Hematopoietic multipotent progenitor cell treated with erythropoietin and hydrocortisone succinate and interleukin-3 and kit ligand, for 6 days (in vitro differentiated cells): ENCODE measurements around the gene MTCH2.
"Not testable (repeated sequence)": the region's sequence is repeated elsewhere in the genome, so short reads cannot be mapped to it uniquely, and the experiment has no call there.

ENCODE experiments used
- DNase-seq: peaks from one replicate; pipeline ENCODE4 v3.0.0-alpha.2; 2015

Gene MTCH2

DNA sequence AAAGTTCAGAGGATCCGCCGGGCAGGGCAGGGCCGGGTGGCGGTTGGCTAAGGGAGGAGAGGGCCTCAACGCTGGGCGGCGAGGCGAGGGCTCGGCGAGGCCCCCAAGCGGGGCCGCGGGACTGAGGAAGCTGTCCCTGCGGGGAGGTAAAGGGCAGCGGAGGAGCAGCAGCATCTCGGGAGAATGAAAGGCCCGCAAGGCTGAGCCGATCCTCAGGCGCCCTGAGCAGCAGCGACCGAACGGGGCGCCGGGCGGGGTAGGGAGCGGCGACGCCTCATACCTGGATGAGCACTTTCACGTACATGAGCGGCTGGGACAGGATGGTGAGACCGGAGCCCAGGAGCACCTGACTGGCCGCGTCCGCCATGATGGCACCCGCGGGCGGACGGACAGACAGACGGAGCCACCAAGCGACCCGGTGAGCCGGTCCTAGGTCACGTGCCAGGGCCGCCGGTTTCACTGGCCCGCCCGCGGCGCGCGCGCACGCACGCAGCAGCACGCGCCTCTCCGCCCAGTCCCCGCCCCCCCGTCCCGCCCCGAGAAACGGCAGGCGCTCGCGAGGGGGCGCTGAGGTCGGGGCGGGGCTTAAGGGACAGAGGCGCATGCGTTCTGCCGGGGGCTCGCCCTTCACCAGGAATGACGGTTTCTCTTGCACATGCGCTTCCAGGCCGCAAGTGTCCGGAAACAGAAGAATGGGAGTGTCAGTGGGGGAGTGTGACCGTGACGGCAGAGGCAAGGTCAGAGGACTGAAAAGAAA, at the start of gene MTCH2:
TSS of gene MTCH2 (minus strand) at position 461 of the 757 bp plus-strand sequence. CDS start at position 367, 94 bp downstream.
- DNase-seq = peak; percentile 99

DNA sequence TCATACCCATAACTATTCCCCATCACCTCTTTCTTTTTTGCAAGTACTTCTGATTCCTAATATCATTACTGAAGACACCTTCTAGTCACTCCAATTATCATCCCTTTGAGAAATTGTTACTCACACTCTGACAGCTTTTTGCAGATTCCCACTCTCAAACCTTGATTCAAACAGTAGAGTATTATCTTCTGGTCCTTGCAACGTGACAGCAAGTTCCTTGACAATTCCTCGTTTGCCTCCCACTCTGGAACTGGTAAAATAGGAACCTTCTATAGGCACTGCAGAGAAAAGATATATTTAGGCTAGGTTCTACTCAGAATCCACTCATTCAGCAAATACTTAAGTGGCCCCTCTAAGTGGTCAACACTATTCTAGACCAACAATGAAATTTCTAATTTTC, 49.6 kb upstream of the MTCH2 start:
- no peak for DNase-seq

DNA sequence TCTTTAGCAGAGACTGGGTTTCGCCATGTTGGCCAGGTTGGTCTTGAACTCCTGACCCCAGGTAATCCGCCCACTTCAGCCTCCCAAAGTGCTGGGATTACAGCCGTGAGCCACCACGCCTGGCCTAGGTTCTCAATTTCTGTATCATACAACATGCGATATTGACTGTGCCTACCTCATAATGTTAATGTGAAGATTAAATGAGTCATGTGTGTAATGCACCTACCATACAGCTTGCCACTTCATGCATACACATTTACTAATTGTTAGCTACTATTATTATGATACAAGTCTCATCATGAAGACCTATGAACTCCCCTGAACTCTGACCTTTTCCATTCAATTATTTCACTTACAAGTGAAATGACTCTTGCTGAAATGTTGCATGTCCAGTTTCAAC, 47.1 kb upstream of the MTCH2 start:
- no peak for DNase-seq

DNA sequence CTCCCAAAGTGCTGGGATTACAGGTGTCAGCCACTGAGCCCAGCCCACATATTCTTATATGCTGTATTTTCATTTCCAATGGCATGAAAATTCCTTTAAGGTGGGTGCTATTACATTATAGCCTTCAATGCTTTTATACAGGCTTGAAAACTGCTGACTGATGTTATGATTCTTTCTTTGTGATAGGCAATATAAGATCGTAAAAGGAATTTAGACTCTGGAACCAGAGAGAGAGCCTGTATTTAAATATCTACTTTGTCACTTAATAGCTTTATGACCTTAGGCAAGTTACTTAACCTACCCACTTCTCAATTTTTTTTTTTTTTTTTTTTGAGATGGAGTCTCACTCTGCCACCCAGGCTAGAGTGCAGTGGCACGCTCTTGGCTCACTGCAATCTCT, 46.6 kb upstream of the MTCH2 start:
- no peak for DNase-seq

DNA sequence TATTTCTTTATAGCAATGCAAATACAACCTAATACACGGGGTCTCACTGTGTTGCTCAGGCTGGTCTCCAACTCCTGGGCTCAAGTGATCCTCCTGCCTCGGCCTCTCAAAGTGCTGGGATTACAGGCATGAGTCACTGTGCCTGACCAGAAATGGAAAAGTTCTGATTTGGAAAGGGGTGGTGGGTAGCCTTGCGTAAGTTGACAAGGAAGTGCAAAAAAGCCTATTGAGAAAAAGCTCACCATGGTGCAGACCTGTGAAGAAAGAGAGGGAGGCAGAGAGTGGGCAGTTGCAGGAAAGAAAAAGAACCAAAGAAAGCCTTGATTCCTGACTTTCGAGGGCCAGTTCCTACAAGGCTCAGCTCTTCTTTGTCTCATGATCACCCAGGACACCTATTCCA, 45.8 kb upstream of the MTCH2 start:
- no peak for DNase-seq

DNA sequence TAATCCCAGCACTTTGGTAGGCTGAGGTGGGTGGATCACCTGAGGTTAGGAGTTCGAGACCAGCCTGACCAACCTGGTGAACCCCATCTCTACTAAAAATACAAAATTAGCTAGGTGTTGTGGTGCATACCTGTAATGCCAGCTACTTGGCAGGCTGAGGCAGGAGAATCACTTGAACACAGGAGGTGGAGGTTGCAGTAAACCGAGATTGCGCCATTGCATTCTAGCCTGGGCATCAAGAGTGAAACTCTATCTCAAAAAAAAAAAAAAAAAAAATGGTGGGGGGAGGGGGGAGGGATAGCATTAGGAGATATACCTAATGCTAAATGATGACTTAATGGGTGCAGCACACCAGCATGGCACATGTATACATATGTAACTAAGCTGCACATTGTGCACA, 44.3 kb upstream of the MTCH2 start:
- not testable (repeated sequence) for DNase-seq

DNA sequence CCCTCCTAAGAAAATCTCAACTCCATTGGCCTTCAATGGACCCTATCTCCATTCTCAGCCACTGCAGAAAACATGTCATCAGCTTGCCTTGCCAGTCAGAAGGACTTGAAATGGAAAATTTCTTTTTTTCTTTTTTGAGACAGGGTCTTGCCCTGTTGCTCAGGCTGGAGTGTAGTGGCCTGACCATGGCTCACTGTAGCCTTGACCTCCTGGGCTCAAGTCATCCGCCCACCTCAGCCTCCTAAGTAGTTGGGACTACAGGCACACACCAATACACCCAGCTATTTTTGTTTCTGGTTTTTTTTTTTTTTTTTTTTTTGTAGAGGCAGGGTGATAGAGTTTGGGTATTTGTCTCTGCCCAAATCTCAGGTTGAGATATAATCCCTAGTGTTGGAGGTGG, 43.8 kb upstream of the MTCH2 start:
- DNase-seq = no peak

DNA sequence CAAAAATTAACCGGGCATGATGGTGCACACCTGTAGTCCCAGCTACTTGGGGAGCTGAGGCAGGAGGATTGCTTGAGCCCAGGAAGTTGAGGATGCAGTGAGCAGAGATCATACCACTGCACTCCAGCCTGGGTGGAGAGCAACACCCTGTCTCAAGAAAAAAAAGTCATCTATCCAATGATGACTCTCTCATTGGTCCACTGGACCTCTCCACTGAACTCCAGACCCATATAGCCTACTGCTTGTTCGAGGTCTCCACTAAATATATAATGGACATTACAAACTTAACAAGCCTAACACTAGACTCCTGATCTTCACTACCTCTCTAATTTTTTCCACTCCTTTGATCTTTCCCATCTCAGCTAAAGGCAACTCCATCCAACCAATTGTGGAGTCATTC, 33.5 kb upstream of the MTCH2 start:
- no peak for DNase-seq

DNA sequence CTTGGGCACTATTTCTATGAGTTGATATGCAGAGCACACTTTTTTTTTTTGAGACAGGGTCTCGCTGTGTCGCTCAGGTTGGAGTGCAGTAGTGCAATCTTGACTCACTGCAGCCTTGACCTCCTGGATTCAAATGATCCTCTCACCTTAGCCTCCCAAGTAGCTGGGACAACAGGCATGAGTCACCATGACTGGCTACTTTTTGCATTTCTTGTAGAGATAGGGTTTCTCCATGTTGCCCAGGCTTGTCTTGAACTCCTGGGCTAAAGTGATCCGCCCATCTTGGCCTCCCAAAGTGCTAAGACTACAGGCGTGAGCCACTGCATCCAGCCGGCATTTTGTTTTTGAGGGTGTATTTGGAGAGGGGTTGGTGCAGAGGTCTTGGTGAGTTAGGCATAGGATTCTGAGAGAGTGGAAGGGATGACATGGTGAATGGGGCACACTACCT, 29.9 kb upstream of the MTCH2 start:
- DNase-seq = no peak

DNA sequence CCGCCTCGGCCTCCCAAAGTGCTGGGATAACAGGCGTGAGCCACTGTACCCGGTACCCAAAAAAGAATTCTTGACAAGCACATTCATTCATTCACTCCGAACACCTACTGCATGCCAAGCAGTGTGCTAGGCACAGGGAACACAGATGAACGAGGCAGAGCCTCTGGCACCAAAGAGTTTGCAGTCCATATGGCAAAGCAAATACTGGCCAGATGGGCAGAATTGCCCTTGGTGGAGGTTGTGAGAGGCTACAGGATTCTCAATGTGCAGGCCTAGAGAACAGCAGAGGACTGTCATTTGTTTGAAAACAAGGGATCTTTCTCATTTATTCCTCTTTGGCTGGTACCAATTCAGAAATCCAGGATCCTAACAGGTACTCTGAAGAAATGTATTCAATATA, 27.5 kb upstream of the MTCH2 start:
- DNase-seq = no peak

DNA sequence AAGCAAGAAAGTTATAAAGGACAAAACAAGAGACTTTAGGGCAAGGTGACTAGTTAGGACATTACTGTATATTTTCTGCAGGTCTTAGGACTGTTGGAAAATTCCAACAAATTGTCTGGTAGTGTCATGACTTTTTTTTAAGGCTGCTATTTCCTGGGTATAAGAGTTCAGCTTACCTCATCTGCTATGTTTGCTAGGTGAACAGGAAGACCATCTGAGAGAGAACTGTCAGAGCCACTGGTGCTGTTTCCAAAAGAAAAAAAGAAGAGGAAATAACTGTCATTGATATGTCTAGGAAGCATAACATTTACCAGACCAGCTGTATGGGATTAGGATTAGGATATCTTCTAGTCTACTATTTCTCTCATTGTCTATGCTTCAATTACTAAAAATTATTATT, 26.3 kb upstream of the MTCH2 start:
- no peak for DNase-seq

DNA sequence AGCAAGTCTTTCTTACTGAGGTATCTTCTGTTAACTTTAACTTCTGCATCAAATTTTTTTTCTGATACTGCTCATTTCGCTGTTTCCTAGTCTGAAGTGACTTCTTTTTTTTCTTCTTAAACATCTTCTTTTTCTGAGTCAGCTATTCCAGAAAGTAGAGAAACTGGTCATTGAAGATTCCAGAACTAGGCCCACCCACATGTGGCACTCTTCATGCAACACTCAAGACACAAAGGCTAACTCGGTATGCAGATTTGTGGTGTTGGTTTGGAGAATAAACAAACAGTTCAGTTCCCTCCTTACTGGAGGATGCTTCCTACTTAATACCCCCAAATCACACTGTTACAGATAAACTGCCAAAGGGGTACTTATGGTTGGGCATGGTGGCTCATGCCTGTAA, 25.2 kb upstream of the MTCH2 start:
- no peak for DNase-seq

DNA sequence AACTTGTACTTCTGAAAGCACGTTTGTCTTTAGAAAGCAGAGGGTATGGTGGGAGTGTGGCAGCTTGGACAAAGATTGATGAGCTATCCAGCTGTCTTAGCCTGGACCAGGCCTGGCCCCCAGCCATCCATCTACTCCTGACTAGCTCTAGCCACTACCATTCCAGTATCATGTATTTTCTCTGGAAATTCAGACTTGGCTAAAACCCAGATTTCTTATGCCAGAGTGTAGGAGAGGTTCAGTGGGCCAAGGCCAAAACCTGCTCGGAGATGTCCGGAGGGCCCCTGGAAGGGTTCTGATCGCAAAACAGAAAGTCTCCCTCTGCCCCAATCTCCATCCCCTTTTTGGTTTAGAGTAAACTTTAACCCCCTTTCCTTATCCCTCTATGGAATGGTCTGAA, 24.8 kb upstream of the MTCH2 start:
- DNase-seq = no peak

DNA sequence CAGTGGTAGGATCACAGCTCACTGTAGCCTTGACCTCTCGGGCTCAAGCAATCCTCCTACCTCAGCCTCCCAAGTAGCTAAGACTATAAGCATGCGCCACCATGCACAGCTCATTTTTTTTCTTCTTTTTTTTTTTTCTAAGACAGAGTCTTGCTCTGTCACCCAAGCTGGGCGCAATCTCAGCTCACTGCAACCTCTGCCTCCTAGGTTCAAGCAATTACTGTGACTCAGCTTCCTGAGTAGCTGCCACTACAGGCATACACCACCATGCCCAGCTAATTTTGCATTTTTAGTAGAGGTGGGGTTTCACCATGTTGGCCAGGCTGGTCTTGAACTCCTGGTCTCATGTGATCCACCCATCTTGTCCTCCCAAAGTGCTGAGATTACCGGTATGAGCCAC, 22.6 kb upstream of the MTCH2 start:
- DNase-seq = not testable (repeated sequence)

DNA sequence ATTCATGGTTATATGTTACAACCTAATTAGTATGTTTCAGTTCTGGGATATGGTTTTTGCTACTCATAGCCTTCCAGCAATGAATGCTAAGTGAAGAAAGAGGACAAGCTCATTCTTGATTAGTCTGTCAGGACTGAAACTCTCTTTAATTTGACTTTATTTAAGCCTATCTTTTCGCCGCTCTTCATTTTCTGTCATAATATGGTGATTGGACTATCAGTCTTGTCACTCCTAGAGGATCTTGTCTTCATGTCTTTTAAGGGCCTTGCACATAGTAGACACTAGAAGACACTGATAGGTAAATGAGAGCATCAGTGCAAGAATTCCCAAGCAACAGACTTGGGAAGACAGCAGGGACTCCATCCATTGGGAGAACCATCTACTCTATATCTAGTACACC, 18.9 kb upstream of the MTCH2 start:
- no peak for DNase-seq

DNA sequence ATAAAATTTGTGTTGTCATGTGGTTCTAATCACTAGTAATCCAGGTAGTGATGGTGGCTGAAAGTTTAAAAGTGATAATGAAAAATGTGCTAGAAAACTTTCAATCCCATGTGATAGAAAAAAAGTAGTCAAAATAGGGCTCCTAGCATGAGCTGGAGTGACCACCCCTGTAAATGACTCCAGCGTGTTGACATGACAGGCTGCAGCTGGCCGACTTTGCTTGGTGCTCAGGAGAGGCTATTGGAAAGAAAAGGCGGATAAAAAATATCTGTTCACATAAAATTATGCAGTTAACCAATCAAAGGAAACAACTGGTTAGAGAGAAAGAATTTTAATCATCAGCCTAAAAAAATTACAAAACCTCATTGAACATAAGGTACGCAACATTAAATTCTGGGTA, 16.9 kb upstream of the MTCH2 start:
- no peak for DNase-seq

DNA sequence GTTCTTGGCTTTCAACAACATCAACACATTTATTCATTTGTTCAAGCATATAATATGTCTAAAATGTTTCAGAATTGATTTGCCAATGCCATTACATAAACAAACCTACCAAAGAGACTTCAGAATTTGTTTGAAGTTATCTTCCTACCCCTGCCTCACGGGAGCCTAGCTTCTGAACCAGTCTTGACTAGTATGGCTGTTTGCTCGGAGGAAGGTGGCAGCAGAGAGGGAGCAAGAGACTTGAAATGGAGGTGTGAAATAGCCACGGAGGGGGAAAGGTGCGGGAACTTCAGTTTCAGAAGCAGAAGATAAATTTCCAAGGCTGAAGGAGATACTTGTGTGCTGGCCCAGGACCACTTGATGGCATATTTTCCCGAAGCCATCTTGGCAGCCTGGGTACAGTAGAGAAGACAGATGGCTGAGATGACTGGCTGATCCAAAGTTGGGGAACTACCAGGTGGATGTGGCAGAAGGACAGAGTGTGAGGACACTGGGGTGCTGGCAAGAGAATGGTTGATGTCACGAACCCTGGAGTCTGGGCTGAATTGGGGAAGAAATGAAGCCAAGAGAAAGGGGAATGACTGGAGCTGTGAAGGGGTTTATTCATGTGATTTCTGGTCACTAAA, 14.0 kb upstream of the MTCH2 start:
- DNase-seq = no peak

DNA sequence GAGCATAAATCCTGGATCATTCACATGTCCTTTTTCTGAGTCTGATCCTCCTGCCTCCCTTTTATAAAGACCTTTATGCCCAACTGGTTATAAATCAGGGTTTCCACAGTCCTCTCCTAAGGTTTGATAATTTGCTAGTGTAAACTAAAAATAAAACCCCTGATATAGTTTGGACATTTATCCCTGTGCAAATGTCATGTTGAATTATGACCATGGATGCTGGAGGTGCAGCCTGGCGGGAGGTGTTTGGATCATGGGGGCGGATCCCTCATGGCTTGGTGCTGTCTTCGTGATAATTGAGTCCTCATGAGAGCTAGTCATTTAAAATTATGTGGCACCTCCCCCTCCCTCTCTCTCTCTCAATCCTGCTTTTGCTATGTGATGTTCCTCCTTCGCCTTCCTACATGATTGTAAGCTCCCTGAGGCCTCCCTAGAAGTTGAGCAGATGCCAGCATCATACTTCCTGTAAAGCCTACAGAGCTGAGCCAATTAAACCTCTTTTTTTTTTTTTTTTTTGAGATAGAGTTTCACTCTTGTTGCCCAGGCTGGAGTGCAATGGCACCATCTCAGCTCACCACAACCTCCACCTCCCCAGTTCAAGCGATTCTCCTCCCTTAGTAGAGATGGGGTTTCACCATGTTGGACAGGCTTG, 9.6 kb upstream of the MTCH2 start:
- no peak for DNase-seq

DNA sequence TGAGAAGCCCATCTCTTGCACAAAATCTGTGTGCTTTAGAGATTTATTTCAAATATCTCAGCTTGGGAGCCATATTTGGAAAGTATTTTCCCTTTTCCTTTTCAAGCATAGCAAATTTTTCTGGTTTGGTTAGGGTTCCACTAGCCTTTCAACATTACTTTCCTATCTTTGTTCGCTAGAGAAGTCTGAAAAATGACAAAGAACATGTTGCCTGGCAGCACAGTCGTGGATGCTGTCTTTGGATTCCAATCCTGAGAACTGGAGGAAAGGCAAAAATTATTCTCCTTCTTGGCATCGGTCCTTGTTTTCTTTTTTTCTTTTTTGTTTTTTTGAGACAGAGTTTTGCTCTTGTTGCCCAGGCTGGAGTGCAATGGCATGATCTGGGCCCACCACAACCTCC, 6.9 kb upstream of the MTCH2 start:
- DNase-seq = no peak

DNA sequence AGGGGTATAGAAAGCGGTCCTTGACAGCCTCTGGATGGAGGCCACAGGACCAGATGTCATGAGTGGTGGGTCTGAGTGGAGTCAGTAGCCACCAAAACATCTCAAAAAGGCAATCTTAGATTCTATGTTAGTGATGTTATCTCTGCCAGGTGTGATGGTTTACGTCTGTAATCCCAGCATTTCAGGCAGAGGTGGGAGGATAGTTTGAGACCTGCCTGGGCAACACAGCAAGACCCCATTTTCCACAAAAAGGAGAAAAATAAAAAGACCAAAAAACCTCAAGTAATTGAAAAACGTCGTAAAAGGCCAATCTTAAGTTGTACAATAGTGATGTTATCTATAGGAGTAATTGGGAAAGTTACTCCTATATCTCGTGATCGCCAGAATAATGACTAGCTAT, 3.7 kb upstream of the MTCH2 start:
- DNase-seq = no peak

DNA sequence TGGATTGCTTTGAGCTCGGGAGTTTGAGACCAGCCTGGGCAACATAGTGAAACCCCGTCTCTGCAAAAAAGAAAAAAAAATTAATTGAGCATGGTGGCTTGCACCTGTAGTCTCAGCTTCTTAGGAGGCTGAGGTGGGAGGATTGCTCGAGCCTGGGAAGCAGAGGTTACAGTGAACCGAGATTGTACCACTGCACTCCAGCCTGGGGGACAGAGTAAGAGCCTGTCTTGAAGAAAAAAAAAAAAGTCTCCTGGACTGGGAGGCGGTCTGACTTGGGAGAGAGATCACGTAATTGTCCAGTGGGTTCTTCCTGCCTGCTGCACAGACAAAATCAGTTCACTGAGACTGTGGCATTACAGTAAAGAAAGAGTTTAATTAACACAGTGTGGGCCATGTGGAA, 3.1 kb upstream of the MTCH2 start:
- no peak for DNase-seq

DNA sequence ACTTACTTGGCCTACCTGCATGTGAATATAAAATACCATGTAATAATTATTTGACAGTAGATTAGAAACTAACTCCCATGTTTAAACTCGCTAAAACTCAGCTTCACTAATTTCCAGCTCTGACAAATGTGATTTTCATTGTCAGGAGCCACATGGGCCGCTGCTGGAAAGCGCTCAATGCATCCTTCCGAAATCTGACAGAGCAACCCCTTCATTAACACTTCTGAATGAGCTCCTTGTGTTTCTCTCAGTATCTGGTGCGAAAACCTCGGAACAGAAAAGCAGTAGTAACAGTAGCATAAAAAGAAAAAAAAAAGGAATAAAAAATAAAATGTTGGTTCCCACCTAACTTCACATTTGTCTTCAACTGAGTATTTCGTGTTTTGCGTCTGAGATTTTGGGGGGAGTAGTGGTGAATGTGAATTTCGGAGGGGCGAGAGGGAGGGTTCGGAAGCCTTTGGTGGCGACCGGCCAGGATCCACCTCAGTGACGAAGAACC, 710 bp downstream of the MTCH2 start:
- peak; percentile 39 for DNase-seq

DNA sequence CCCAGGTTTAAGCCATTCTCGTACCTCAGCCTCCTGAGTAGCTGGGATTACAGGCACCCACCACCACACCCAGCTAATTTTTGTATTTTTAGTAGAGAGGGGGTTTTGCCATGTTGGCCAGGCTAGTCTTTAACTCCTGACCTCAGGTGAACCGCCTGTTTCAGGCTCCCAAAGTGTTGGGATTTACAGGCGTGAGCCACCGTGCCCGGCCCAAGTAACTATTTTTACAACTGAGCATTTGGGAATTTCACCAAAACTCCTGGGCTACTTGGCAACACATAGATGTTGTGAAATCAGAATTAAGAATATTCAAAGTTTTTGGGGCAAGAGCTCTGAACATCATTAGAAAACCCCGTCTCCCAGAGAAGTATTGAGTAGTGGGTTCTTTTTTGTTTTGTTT, 1.9 kb downstream of the MTCH2 start:
- DNase-seq = not testable (repeated sequence)

DNA sequence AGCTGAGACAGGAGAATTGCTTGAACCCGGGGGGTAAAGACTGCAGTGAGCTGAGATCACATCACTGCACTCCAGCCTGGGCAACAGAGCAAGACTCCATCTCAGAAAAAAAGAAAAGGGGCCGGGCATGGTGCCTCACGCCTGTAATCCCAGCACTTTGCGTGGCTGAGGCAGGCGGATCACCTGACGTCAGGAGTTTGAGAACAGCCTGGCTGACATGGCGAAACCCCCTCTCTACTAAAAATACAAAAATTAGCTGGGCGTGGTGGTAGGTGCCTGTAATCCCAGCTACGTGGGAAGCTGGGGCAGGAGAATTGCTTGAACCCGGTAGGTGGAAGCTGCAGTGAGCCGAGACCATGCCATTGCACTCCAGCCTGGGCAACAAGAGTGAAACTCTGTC, 6.0 kb downstream of the MTCH2 start:
- DNase-seq = not testable (repeated sequence)
